GM23338 (cell line): ENCODE data around the gene DGKG. TPM values are rescaled to one million over a fixed set of nuclear protein-coding genes. Genes with fewer than 3 reads are reported as not detected.

ENCODE experiments used
- ATAC-seq: fragments of 200-7000 bp; cut with Tn5 transposase; 3 replicates; pipeline ENCODE4 v1.9.1; 2020
- DNase-seq: peaks from one replicate; pipeline ENCODE4 v3.0.0-alpha.2; 2015; ENCODE audit warnings: low spot score
- H2AFZ ChIP-seq: fragments of 200-600 bp; sonication (generic); 2 replicates; pipeline ENCODE4 v1.8.0; 2016; ENCODE audit warnings: antibody characterized with exemption, mild to moderate bottlenecking, moderate library complexity
- H3F3A ChIP-seq: fragments of 200-600 bp; sonication (generic); replicated peaks from 2 replicates; pipeline ENCODE4 v1.8.0; 2017; ENCODE audit warnings: antibody characterized with exemption, mixed run types, low read depth
- H3K27ac ChIP-seq: fragments of 200-600 bp; sonication (generic); 2 replicates; pipeline ENCODE4 v1.6.1; 2016; ENCODE audit warnings: low read depth
- H3K27me3 ChIP-seq: fragments of 200-600 bp; sonication (generic); 2 replicates; pipeline ENCODE4 v1.8.0; 2016; ENCODE audit warnings: mild to moderate bottlenecking, mixed run types, moderate library complexity; ENCODE audit not compliant: insufficient read depth
- H3K36me3 ChIP-seq: fragments of 200-600 bp; sonication (generic); 2 replicates; pipeline ENCODE4 v1.8.0; 2016; ENCODE audit warnings: mild to moderate bottlenecking; ENCODE audit not compliant: insufficient read depth
- H3K4me1 ChIP-seq: fragments of 200-600 bp; sonication (generic); 2 replicates; pipeline ENCODE4 v1.8.0; 2016; ENCODE audit warnings: mild to moderate bottlenecking, moderate library complexity; ENCODE audit not compliant: insufficient read depth
- H3K4me2 ChIP-seq: fragments of 200-600 bp; sonication (generic); 2 replicates; pipeline ENCODE4 v1.7.1; 2017; ENCODE audit warnings: mixed run types
- H3K4me3 ChIP-seq: fragments of 200-600 bp; sonication (generic); 2 replicates; pipeline ENCODE4 v1.6.1; 2016; ENCODE audit warnings: mixed run types
- H3K79me2 ChIP-seq: fragments of 200-600 bp; sonication (generic); replicated peaks from 2 replicates; pipeline ENCODE4 v1.8.0; 2017; ENCODE audit warnings: mild to moderate bottlenecking; ENCODE audit not compliant: insufficient read depth
- H3K9me2 ChIP-seq: fragments of 200-600 bp; sonication (generic); 2 replicates; pipeline ENCODE4 v1.8.0; 2017; ENCODE audit not compliant: insufficient read depth
- H4K20me1 ChIP-seq: fragments of 200-600 bp; sonication (generic); replicated peaks from 2 replicates; pipeline ENCODE4 v1.8.0; 2017; ENCODE audit warnings: mild to moderate bottlenecking; ENCODE audit not compliant: insufficient read depth
- H3K27ac Mint-ChIP-seq: 2 replicates; pipeline ENCODE4 v1.8.0; 2020; ENCODE audit warnings: inconsistent platforms, mild to moderate bottlenecking, moderate library complexity, mixed read lengths
- H3K27me3 Mint-ChIP-seq: 3 replicates; pipeline ENCODE4 v1.8.0; 2022; ENCODE audit warnings: low read depth, mild to moderate bottlenecking, moderate library complexity, mixed read lengths, inconsistent platforms; ENCODE audit not compliant: insufficient read depth, poor library complexity
- H3K36me3 Mint-ChIP-seq: 3 replicates; pipeline ENCODE4 v1.8.0; 2021; ENCODE audit warnings: low read depth, mild to moderate bottlenecking, inconsistent platforms, moderate library complexity, mixed read lengths
- H3K4me1 Mint-ChIP-seq: 3 replicates; pipeline ENCODE4 v1.8.0; 2020; ENCODE audit warnings: mild to moderate bottlenecking, inconsistent platforms, mixed read lengths
- H3K4me3 Mint-ChIP-seq: 3 replicates; pipeline ENCODE4 v1.8.0; 2021; ENCODE audit warnings: moderate library complexity, mild to moderate bottlenecking, inconsistent platforms, mixed read lengths
- H3K9me3 Mint-ChIP-seq: 3 replicates; pipeline ENCODE4 v1.8.0; 2020; ENCODE audit warnings: moderate library complexity, mild to moderate bottlenecking, inconsistent platforms, mixed read lengths
- CREB1 ChIP-seq: fragments of 250-450 bp; sonication (Bioruptor Pico); IDR thresholded peaks from 2 replicates; pipeline ENCODE4 v1.5.0; 2020; ENCODE audit warnings: low read depth, mild to moderate bottlenecking, moderate library complexity
- ETS1 ChIP-seq: IDR thresholded peaks from 2 replicates; pipeline ENCODE4 v1.6.1; 2016; ENCODE audit warnings: antibody characterized with exemption
- EZH2 ChIP-seq: fragments of 200-600 bp; sonication (generic); IDR thresholded peaks from one replicate; pipeline ENCODE4 v1.8.0; 2017; ENCODE audit warnings: antibody characterized with exemption, mild to moderate bottlenecking, low read depth; ENCODE audit not compliant: unreplicated experiment
- EZH2phosphoT487 ChIP-seq: fragments of 200-600 bp; sonication (generic); IDR thresholded peaks from one replicate; pipeline ENCODE4 v1.8.1; 2018; ENCODE audit warnings: antibody characterized with exemption; ENCODE audit not compliant: unreplicated experiment
- JUNB ChIP-seq: IDR thresholded peaks from one replicate; pipeline ENCODE4 v1.6.1; 2016; ENCODE audit warnings: antibody characterized with exemption; ENCODE audit not compliant: unreplicated experiment
- NANOG ChIP-seq: IDR thresholded peaks from 2 replicates; pipeline ENCODE4 v1.6.1; 2016; ENCODE audit warnings: antibody characterized with exemption, borderline replicate concordance
- POLR2AphosphoS5 ChIP-seq: IDR thresholded peaks from 2 replicates; pipeline ENCODE4 v1.6.1; 2016; ENCODE audit warnings: antibody characterized with exemption, low read depth
- STAT1 ChIP-seq: IDR thresholded peaks from one replicate; pipeline ENCODE4 v1.6.1; 2016; ENCODE audit warnings: antibody characterized with exemption; ENCODE audit not compliant: unreplicated experiment
- ZNF114 ChIP-seq: fragments of 250-450 bp; sonication (Bioruptor Pico); IDR thresholded peaks from 2 replicates; pipeline ENCODE4 v1.5.0; 2020; ENCODE audit warnings: mild to moderate bottlenecking, moderate library complexity
- ZNF331 ChIP-seq: fragments of 250-450 bp; sonication (Bioruptor Pico); IDR thresholded peaks from 2 replicates; pipeline ENCODE4 v1.5.0; 2020; ENCODE audit warnings: low read depth, mild to moderate bottlenecking, moderate library complexity
- ZNF462 ChIP-seq: fragments of 250-450 bp; sonication (Bioruptor Pico); IDR thresholded peaks from 2 replicates; pipeline ENCODE4 v1.5.0; 2020; ENCODE audit warnings: mild to moderate bottlenecking, moderate library complexity
- polyA plus RNA-seq: library from polyadenylated mRNA; unstranded; fragments of >200 nt; fragmentation: Nextera tagmentation; extraction: Ambion mirVana; gene quantifications from 2 replicates; pipeline ENCODE4 v1.2.1, GENCODE V29; 2016
- total RNA-seq: library from RNA; depleted of rRNA; stranded (reverse); fragments of >200 nt; shearing (Covaris generic); gene quantifications from 2 replicates; pipeline ENCODE4 v1.2.3, GENCODE V29; 2014
- TF ChIP-seq, protein P1 (sequence below): IDR thresholded peaks from one replicate; pipeline ENCODE4 v1.6.1; 2018; ENCODE audit warnings: antibody characterized with exemption; ENCODE audit not compliant: unreplicated experiment
- TF ChIP-seq, protein P2 (sequence below), 2 experiments: fragments of 200-600 bp in 1 of 2; sonication (generic) in 1 of 2; conservative IDR thresholded peaks; 2 replicates each; pipeline versions ENCODE4 v1.5.1 to v1.6.1; 2016 to 2017; ENCODE audit warnings: antibody characterized with exemption in 2 of 2, low read depth in 2 of 2, mild to moderate bottlenecking in 2 of 2, moderate library complexity in 1 of 2

Gene DGKG
- total and polyA plus RNA-seq, 2 experiments from 2014 or later, result 0.14 to 0.31 TPM

- H3K9me3 Mint-ChIP-seq, result no peaks in the 10 kb centered on the region
- Histone ChIP-seq H3K4me2 (no peak overlapping the region), H3K4me3 (no peak overlapping the region), H3K4me1 (no peaks in the 10 kb centered on the region), H3K9me2 (no peaks in the 10 kb centered on the region), H4K20me1 (no peaks in the 10 kb centered on the region), H3K79me2 (no peaks in the 10 kb centered on the region), H3K27ac (no peak overlapping the region), H3K36me3 (no peaks in the 10 kb centered on the region), H2AFZ (peak overlapping the region; percentile 69), H3F3A (no peaks in the 10 kb centered on the region), H3K27me3 (no peaks in the 10 kb centered on the region)
- DNase-seq, result no peak
- no peak overlapping the region for H3K27ac Mint-ChIP-seq
- no peak for ATAC-seq
- peaks cover 6% of the 10 kb centered on the region for H3K27me3 Mint-ChIP-seq
- TF ChIP-seq ZNF114 (CRISPR knock-in tag), result no peak
- no peak for TF ChIP-seq POLR2AphosphoS5
- TF ChIP-seq ETS1, result no peak
- no peak for TF ChIP-seq STAT1
- no peak for TF ChIP-seq CREB1
- no peak for TF ChIP-seq ZNF462 (CRISPR knock-in tag)
- no peak for TF ChIP-seq EZH2
- TF ChIP-seq EZH2phosphoT487, result no peak
- TF ChIP-seq NANOG, result no peak
- TF ChIP-seq, protein P1, sequence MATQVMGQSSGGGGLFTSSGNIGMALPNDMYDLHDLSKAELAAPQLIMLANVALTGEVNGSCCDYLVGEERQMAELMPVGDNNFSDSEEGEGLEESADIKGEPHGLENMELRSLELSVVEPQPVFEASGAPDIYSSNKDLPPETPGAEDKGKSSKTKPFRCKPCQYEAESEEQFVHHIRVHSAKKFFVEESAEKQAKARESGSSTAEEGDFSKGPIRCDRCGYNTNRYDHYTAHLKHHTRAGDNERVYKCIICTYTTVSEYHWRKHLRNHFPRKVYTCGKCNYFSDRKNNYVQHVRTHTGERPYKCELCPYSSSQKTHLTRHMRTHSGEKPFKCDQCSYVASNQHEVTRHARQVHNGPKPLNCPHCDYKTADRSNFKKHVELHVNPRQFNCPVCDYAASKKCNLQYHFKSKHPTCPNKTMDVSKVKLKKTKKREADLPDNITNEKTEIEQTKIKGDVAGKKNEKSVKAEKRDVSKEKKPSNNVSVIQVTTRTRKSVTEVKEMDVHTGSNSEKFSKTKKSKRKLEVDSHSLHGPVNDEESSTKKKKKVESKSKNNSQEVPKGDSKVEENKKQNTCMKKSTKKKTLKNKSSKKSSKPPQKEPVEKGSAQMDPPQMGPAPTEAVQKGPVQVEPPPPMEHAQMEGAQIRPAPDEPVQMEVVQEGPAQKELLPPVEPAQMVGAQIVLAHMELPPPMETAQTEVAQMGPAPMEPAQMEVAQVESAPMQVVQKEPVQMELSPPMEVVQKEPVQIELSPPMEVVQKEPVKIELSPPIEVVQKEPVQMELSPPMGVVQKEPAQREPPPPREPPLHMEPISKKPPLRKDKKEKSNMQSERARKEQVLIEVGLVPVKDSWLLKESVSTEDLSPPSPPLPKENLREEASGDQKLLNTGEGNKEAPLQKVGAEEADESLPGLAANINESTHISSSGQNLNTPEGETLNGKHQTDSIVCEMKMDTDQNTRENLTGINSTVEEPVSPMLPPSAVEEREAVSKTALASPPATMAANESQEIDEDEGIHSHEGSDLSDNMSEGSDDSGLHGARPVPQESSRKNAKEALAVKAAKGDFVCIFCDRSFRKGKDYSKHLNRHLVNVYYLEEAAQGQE, result no peak
- no peak for TF ChIP-seq ZNF331 (CRISPR knock-in tag)
- TF ChIP-seq, protein P2, sequence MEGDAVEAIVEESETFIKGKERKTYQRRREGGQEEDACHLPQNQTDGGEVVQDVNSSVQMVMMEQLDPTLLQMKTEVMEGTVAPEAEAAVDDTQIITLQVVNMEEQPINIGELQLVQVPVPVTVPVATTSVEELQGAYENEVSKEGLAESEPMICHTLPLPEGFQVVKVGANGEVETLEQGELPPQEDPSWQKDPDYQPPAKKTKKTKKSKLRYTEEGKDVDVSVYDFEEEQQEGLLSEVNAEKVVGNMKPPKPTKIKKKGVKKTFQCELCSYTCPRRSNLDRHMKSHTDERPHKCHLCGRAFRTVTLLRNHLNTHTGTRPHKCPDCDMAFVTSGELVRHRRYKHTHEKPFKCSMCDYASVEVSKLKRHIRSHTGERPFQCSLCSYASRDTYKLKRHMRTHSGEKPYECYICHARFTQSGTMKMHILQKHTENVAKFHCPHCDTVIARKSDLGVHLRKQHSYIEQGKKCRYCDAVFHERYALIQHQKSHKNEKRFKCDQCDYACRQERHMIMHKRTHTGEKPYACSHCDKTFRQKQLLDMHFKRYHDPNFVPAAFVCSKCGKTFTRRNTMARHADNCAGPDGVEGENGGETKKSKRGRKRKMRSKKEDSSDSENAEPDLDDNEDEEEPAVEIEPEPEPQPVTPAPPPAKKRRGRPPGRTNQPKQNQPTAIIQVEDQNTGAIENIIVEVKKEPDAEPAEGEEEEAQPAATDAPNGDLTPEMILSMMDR (conservative IDR thresholded peaks at IDR 0.05; ENCODE audit: low read depth in 2 of 2), result no peak
- TF ChIP-seq JUNB, result no peak
- H3K4me1 Mint-ChIP-seq, result peaks cover 25% of the 10 kb centered on the region
- H3K4me3 Mint-ChIP-seq, result no peak overlapping the region
- H3K36me3 Mint-ChIP-seq, result no peaks in the 10 kb centered on the region
Observed at GRCh38 chr3:186220365-186220764, 141.7 kb downstream of the DGKG start.
